ENCODE measurements around the gene STEAP4.
"Not testable (repeated sequence)": the region's sequence is repeated elsewhere in the genome, so short reads cannot be mapped to it uniquely, and the experiment has no call there.

The STEAP4 gene

DNA sequence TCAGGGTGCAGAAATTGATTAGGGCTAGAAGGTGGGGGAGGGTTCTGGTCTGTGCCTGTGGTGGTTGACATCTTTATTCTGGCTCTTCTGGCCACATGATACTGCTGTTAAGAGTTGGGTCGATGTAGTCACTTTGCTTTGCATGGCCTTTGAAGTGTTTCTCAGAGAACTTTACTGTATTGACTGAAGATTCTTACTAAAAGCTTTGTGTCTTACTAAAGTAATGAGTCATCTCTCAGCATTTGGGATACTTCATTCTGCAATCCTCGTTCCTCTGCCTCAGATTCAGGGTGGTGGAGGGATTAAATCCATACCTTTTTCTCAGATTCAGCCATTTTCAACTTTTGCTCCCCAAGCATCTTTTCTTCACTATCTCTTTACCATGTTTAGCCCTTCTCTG lies 38.6 kb downstream of the STEAP4 start:
- no peak for DNase-seq

DNA sequence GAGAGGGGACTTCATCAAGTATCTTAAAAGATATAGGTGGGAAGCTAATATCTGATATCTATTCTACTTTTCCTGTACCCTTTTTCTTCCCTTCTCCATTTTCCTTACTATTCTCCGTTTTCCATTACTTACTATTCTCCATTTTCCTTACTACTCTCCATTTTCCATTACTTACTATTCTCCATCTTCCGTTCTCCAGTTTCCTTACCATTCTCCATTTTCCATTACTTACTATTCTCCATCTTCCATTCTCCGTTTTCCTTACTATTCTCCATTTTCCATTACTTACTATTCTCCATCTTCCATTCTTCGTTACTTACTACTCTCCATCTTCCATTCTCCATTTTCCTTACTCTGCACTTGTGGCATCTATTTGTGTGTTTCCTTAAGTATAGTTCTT lies 39.3 kb downstream of the STEAP4 start:
- no peak for DNase-seq

DNA sequence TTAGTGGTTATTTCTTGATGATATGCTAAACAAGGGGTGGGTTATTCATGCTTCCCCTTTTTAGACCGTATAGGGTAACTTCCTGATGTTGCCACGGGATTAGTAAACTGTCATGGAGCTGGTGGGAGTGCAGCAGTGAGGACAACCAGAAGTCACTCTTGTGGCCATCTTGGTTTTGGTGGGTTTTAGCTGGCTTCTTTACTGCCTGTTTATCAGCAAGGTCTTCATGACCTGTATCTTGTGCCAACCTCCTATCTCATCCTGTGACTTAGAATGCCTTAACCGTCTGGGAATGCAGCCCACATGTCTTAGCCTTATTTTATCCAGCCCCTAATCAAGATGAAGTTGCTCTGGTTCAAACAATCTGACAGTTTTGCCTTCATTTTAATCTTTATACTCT lies 41.7 kb downstream of the STEAP4 start:
- not testable (repeated sequence) for DNase-seq

DNA sequence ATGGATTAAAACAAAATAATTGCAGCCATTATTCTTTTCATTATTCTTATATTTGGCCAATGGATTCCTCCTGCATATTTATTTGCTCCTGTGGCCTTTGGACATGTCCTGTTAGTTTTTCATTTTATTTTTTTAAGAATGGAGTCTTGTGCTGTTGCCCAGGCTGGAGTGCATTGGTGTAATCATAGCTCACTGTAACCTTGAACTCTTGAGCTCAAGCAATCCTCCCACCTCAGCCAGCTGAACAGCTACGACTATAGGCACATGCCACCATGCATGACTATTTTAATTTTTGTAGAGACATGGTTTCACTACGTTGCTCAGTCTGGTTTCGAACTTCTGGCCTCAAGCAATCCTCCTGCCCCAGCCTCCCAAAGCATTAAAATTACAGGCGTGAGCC lies 44.1 kb downstream of the STEAP4 start:
- DNase-seq = no peak

DNA sequence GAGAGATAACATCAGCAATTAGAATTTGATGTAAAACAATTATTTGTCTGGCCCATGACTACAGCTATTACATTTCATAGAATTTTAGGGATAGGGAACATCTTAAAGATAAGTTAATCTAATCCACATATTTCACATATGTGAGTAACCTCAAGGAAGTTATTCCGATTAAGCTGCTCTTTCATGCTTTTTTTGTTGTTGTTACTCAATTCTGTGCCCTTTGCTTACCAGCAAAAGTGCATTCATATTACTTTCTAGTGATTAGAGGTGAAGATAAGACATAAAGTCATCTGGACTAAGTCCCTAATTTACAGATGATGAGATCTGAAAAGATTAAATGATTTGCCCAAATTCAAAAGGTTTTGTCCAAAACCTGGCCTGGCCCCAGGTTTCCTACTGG lies 46.0 kb downstream of the STEAP4 start:
- no peak for DNase-seq

DNA sequence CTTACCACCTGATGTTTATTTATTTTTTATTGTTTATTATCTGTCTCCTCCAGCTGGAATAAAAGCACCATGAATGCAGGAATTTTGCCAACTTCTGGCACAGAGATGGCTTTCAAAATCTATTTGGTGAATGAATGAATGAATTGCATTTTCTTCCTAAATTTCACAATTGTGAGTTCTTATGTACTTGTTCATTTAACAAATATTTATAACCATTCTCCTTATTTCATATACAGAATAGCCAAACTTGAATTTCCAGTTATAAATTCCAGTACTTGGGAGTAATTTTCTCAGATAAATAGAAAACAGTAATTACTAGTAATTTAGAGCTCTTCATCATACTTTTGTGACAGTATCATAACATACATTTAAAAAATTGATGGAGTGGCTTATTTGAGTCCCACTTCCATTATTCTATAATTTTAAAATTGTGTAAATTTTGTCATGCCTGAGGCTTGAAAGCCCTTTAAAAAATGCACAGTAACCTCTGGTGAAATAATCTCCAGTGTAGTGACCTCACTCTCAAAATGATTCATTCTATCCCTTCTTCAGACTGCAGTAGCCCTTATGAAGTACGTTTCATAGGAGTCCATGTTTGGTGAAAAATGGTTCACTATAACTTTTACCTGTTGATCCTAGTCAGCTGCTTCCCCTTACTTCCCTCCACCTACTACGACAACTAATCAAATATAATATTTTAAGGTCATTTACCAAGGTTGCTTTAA lies 46.9 kb downstream of the STEAP4 start:
- DNase-seq = no peak

DNA sequence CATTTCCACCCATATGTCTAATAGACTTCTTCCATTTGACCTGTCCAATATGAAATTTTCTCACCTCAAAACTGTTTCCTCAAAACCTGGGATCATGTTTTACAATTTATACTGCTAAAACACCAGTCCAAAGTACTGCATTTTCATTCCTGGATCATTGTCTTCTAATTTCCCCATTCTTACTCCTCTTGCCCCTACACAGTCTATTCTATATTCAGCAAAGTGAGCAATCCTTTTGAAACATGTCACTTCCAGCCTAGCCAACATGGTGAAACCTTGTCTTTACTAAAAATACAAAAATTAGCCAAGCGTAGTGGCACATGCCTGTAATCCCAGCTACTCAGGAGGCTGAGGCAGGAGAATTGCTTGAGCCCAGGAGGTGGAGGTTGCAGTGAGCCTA lies 48.4 kb downstream of the STEAP4 start:
- not testable (repeated sequence) for DNase-seq

DNA sequence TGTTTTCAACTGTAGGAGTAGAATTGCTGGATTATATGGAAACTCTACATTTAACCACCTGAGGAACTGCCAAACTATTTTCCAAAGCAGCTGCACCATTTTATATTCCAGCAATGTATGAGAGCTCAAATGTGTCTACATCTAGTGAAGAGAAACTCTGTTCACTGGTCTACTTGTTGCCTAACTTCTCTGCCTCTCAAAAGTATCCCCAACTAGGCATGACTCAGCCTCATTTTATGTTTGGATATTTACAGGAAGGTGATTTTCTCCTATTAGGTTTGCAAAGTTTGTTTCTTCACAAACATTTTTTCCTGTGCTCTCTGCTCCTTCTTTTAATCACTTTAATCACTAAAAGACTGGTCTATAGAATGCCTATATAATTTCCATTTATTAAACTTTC lies 49.8 kb downstream of the STEAP4 start:
- DNase-seq = no peak

DNA sequence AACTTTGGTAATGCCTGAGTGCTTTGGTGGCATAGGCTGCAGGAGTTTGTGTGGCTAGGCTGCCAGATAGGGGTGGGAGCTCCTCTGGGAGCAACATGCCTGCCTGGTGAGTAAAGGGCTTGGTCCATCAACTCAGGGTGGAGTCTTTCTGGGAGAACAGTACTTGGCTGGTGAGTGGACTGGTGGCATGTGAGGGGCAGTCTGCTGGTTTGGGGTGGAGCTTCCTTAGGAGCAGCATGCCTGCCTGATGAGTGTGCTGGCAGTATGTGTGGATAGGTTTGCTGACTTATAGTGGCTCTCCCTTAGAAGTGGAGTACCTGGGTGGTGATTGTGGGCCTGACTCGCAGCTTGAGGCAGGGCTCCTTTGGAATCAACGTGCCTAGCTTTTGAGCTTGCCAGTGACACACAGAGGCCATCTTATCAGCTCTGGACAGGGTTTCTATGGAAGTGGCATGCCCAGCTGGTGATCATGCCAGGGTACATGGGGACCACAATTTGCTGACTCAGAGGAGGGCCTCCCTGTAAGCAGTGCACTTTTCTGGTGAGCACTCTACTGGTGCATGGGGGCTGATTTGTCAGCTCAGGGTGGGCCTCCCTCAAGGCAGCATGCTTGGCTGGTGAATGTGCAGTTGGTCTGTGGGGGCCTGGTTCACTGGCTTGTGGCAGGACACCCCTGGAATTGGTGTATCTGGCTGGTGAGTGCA lies 51.8 kb downstream of the STEAP4 start:
- no peak for DNase-seq

DNA sequence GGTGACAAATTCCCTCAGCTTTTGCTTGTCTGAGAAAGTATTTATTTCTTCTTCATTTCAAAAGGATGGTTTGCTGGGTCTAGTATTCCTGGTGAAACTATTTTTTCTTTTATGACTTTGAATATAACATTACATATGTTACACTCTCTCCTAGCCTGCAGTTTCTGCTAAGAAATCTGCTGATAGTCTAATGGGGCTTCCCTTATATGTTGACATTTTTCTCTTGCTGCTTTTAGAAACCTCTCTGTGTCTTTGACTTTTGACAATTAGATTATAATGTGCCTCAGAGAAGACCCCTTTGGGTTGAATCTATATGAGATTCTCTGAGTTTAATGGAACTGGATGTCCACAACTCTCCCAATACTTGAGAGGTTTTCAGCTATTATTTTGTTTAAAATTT lies 53.1 kb downstream of the STEAP4 start:
- no peak for DNase-seq

DNA sequence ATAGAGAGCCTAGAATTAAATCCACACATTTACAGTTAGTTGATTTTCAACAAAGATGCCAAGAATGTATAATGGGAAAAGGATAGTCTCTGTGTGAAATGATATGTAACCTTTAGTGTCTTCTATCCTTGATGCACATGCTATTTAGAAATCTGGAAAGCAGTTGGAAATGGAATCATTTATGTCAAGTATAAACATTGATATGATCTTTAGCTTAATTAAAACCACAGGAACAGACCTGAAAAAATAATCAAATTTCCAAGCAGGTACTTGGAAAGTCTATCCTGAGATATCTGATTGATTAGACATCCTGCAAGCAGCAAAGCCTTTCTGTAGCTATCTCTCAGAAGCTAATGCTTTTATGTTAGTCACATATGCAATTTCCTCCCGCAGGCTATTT lies 62.4 kb downstream of the STEAP4 start:
- DNase-seq = no peak

DNA sequence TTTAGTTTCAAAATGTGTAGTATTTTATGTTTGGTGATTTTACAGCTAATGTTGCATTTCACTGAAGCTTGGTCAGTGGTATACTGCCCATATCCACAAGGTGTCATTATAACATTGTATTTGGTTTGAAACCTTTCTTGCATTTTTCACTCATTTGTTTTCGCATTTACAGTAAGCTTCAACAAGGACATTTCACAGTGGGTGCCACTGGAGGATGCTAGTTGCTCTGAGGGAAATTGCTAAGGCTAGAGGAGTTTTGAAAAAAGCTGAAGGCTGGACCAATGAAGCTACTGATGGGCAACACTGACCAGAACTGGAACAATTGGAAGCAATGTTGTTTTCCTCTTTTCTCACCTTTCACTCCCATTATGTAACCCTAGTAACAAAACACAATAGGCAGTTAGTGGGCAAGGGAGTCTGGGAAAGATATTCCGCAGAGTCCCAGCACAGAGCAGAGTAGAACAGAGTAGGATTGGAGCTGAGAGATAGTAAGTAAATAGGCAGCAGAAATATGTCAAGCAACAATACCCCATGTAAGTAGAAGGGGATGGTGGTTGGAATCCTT lies 63.3 kb downstream of the STEAP4 start:
- no peak for DNase-seq

DNA sequence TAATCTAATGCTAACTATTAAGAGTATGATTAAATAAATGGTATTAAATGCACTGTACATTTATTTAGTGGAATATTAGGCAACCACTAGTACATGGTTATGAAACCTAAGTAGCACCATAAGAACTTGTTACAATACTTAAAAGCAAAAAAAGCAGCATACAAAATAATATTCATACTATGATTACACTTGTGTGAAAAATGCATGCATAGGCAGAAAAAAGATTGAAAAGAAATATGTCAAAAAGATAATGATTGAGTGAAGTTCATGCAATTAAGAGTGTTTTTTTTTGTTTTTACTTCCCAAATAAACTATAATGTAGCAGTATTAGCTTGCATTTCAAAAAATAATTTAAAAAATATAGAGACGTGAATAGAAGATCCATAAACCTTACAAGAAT lies 66.8 kb downstream of the STEAP4 start:
- DNase-seq = no peak

DNA sequence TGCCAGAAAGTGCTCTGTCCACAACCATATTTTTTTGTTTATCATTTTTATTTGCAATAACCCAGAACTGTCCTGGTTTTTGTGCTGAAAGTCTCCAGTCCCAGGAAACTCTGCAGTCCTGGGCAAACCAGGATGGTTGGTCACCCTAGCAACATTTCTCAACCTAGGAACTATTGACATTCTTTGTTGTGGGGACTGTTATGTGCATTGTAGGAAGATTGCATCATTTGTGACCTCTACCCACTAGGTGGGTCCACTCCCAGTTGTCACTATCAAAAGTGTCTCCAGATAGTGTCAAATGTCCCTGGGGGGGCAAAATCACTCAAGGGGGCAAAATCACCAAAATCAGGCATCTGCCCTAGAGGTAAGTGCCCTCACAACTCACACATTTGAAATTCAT lies 72.9 kb downstream of the STEAP4 start:
- DNase-seq = no peak

DNA sequence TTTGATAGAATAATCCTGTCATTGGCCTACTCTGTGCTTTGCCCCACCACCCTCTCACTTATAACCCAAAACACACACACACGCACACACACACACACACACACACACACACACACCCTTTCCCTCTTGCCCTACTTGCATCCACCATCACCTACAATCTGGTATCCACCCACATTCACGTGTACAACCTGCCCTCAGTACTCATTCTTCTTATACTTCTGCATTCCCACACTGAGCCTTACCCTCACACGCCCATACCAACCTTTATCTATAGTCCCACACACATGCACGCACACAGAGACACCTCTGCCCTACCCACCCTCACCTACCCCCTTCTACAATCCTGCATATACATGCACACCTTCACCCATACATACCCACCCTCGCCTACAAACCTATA lies 76.0 kb downstream of the STEAP4 start:
- DNase-seq = no peak

DNA sequence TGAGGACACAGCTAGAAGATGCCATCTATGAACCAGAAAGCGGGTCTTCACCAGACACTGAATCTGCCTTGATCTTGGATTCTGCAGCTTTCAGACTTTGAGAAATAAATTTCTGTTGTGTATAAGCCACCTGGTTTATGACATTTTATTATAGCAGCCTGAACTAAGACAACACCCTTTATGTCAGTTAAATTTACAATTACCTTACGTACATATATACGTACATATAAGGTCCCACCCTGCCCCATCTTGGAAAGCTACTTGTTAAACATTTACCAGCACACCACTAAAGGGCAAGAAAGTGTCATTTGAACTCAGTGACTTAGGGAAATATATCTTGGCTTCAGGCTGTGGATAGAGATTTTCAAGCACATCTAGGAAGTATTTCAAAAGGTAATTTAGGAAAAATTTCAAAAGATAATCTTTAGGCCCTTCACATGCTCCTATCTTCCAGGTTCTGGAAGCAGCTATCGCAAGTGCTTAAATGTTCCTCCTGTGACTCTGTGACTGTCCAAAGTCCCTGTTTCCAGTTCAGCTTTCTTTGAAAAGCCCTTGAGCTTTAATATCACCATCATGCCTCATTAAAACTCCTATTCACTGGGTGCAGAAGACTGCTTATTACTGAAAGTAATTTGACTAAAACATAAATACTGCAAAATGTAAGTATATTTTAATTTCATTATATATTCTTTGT lies 77.2 kb downstream of the STEAP4 start:
- no peak for DNase-seq

DNA sequence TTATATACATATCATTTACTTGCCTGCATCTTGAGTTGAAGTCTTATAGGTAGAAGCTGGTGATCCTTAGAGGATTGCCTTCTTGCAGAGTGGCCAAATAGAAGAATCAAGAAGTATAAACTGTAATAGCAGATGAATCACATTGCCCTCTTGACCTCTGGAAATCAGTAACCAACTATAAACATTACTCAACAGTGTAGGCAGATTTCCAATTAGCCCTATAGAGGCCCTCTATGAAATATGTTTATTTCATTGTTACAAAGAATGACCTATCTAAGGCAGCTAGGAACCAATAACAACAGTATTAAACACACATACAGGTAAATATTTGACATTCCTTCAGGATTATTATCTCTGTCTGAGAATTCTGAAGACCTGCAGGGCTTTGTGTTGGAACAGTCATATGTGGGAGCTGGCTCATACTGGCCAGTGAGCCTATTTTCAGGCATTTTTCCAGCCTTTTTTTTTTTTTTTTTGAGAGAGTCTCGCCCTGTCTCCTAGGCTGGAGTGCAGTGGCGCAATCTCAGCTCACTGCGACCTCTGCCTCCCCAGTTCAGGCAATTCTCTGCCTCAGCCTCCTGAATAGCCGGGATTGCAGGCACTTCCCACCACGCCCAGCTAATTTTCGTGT lies 79.7 kb downstream of the STEAP4 start:
- DNase-seq = no peak

DNA sequence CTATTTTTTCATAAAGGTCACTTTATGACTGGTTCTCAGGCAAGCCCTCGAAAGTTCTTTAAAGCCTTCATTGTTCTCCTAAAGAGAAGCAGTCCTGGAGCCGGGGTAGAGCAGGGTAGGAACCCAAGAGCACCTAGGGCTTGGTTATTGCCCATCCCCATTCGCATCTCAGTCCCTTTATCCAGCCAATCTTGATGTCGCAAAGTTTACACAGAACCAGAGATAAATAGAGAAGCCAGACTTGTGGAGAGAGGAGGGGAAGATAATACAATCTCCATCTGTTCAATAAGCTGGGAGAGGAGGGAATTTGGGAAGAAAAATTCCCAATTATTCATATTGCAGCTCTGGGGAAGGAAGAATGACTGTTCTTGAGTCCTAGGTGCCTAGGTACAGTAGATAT lies 80.5 kb downstream of the STEAP4 start:
- DNase-seq = no peak

DNA sequence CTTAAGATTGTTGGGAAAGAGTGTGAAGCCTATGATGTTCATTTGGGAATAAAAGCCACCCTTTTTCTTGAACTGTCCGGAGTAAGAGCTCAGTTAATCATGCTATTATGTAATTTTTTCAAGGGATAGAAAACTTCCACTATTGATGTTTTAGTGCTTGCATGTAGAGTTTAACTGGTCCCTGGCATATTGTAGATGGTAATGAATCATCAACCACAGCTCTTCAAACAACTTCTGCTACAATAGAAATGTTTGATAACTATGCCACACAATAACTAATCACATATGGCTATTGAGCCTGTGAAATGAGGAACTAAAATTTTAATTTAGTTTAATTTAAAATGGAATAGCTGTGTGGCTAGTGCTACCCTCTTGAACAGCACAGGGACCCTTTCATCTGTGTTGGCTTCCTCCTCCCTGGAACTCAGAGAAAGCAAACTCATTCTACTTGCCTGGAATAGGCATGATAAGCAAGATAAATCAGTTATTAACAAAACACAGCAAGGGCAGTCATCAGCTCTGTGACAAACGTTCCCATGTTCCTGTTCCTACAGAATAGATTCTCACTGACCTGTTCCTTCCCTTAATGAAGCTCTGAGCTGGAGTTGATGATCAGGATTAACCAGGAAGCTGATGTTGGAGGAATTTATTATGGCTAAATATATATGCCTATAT lies 82.0 kb downstream of the STEAP4 start:
- no peak for DNase-seq

DNA sequence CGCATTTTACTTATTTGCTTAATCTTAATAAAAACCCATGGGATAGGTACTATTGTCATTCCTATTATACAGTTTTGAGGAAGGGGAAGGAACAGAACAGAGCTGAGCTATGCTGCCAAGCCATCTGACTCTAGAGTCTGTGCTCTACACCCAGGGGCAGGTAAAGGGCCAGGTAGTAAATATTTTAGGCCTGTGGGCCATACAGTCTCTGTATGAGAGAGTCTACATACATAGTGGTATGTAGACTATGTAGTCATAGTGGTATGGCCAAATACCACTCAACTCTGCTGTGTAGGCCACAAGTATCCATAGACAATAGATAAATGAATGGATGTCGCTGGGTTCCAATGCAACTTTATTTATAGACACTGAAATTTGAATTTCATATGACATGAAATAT lies 83.4 kb downstream of the STEAP4 start:
- no peak for DNase-seq
